SJCRH30 (cell line): ENCODE measurements around the gene FOLR1. TPM values are rescaled to one million over a fixed set of nuclear protein-coding genes. Genes with fewer than 3 reads are reported as not detected.
"Not testable (repeated sequence)": the region's sequence is repeated elsewhere in the genome, so short reads cannot be mapped to it uniquely, and the experiment has no call there.

Source experiments
- DNase-seq, 2 experiments: peaks; one replicate each; pipeline ENCODE4 v3.0.0-alpha.2; 2015 to 2020
- H3K27ac ChIP-seq: fragments of 250-450 bp; sonication (Bioruptor Pico); 2 replicates; pipeline ENCODE4 v1.5.1; 2020; ENCODE audit warnings: mild to moderate bottlenecking, moderate library complexity
- H3K27me3 ChIP-seq: fragments of 250-450 bp; sonication (Bioruptor Pico); 2 replicates; pipeline ENCODE4 v1.5.1; 2020; ENCODE audit warnings: mild to moderate bottlenecking, moderate library complexity
- H3K36me3 ChIP-seq: fragments of 250-450 bp; sonication (Bioruptor Pico); 2 replicates; pipeline ENCODE4 v1.5.1; 2020; ENCODE audit warnings: mild to moderate bottlenecking, moderate library complexity
- H3K4me1 ChIP-seq: fragments of 250-450 bp; sonication (Bioruptor Pico); 2 replicates; pipeline ENCODE4 v1.5.1; 2020; ENCODE audit warnings: mild to moderate bottlenecking, moderate library complexity
- H3K4me3 ChIP-seq: fragments of 250-450 bp; sonication (Bioruptor Pico); 2 replicates; pipeline ENCODE4 v1.5.1; 2020; ENCODE audit warnings: mild to moderate bottlenecking, moderate library complexity
- H3K9me3 ChIP-seq: fragments of 250-450 bp; sonication (Bioruptor Pico); replicated peaks from 2 replicates; pipeline ENCODE4 v1.5.1; 2020; ENCODE audit warnings: mild to moderate bottlenecking, moderate library complexity
- total RNA-seq: library from RNA; depleted of rRNA; stranded (reverse); fragments of >200 nt; shearing (Covaris generic); gene quantifications from 2 replicates; pipeline ENCODE4 v1.2.3, GENCODE V29; 2014

FOLR1 gene
- total RNA-seq, 1 experiment from 2014 or later = 0.77 TPM

- Histone ChIP-seq H3K9me3 (no peaks in the 10 kb centered on the region), H3K27ac (no peak overlapping the region), H3K4me1 (no peaks in the 10 kb centered on the region), H3K27me3 (peaks cover 5% of the 10 kb centered on the region; the same call in 1 of the 2 replicates), H3K36me3 (no peaks in the 10 kb centered on the region), H3K4me3 (no peak overlapping the region)
- DNase-seq = no peak
Measured at GRCh38 chr11:72173291-72173690, 18.6 kb upstream of the FOLR1 start.

- DNase-seq = no peak
- no peaks in the 10 kb centered on the region for H3K36me3 ChIP-seq
- peaks cover 5% of the 10 kb centered on the region; the same call in 1 of the 2 replicates for H3K27me3 ChIP-seq
- no peaks in the 10 kb centered on the region for H3K9me3 ChIP-seq
- H3K27ac ChIP-seq = no peak overlapping the region
- H3K4me1 ChIP-seq = no peaks in the 10 kb centered on the region
- no peak overlapping the region for H3K4me3 ChIP-seq
Measured at GRCh38 chr11:72174302-72175070, 17.5 kb upstream of the FOLR1 start.

GRCh38 chr11:72177656-72178055 lies 14.3 kb upstream of the FOLR1 start:
- Histone ChIP-seq H3K36me3 (no peaks in the 10 kb centered on the region), H3K4me1 (no peaks in the 10 kb centered on the region), H3K27ac (no peak overlapping the region), H3K9me3 (no peaks in the 10 kb centered on the region), H3K4me3 (no peak overlapping the region), H3K27me3 (no peaks in the 10 kb centered on the region)
- DNase-seq = no peak

- DNase-seq = no peak
- Histone ChIP-seq H3K27ac (no peak overlapping the region), H3K9me3 (no peaks in the 10 kb centered on the region), H3K36me3 (no peaks in the 10 kb centered on the region), H3K4me1 (no peaks in the 10 kb centered on the region), H3K27me3 (no peaks in the 10 kb centered on the region), H3K4me3 (no peak overlapping the region)
Measured at GRCh38 chr11:72179049-72179803, 12.7 kb upstream of the FOLR1 start.

- H3K27me3 ChIP-seq = no peaks in the 10 kb centered on the region
- H3K4me3 ChIP-seq = no peak overlapping the region
- no peaks in the 10 kb centered on the region for H3K9me3 ChIP-seq
- H3K4me1 ChIP-seq = no peaks in the 10 kb centered on the region
- H3K27ac ChIP-seq = no peak overlapping the region
- no peak for DNase-seq
- H3K36me3 ChIP-seq = no peaks in the 10 kb centered on the region
Measured at GRCh38 chr11:72179804-72180396, 12.0 kb upstream of the FOLR1 start.

- not testable (repeated sequence) for H3K36me3 ChIP-seq, H3K27ac ChIP-seq, H3K9me3 ChIP-seq, DNase-seq, H3K4me3 ChIP-seq, H3K4me1 ChIP-seq, H3K27me3 ChIP-seq
Measured at GRCh38 chr11:72180892-72181552, 10.9 kb upstream of the FOLR1 start.

GRCh38 chr11:72181553-72181958 lies 10.4 kb upstream of the FOLR1 start:
- H3K4me3 ChIP-seq, H3K4me1 ChIP-seq, H3K36me3 ChIP-seq, H3K9me3 ChIP-seq, H3K27me3 ChIP-seq, H3K27ac ChIP-seq: not testable (repeated sequence)
- peak in 1 of 2 experiments; percentile 12 for DNase-seq

GRCh38 chr11:72188267-72188666 lies 3.7 kb upstream of the FOLR1 start:
- Histone ChIP-seq H3K9me3 (no peaks in the 10 kb centered on the region), H3K27ac (no peak overlapping the region), H3K4me3 (no peak overlapping the region), H3K36me3 (no peaks in the 10 kb centered on the region), H3K27me3 (no peaks in the 10 kb centered on the region), H3K4me1 (peaks cover 8% of the 10 kb centered on the region; the same call in 1 of the 2 replicates)
- no peak for DNase-seq

GRCh38 chr11:72189455-72190250 lies 2.3 kb upstream of the FOLR1 start:
- H3K27me3 ChIP-seq = no peaks in the 10 kb centered on the region
- H3K9me3 ChIP-seq = no peaks in the 10 kb centered on the region
- H3K4me3 ChIP-seq = no peak overlapping the region
- no peaks in the 10 kb centered on the region for H3K36me3 ChIP-seq
- peaks cover 8% of the 10 kb centered on the region; the same call in 1 of the 2 replicates for H3K4me1 ChIP-seq
- DNase-seq = peak in 1 of 2 experiments; percentile 13
- H3K27ac ChIP-seq = no peak overlapping the region

- Histone ChIP-seq H3K4me1 (peaks cover 8% of the 10 kb centered on the region; the same call in 1 of the 2 replicates), H3K36me3 (no peaks in the 10 kb centered on the region), H3K4me3 (no peak overlapping the region), H3K9me3 (no peaks in the 10 kb centered on the region), H3K27me3 (no peaks in the 10 kb centered on the region), H3K27ac (no peak overlapping the region)
- peak in 1 of 2 experiments; percentile 18 for DNase-seq
Measured at GRCh38 chr11:72190631-72191071, 1.3 kb upstream of the FOLR1 start.

- no peak overlapping the region for H3K4me3 ChIP-seq
- no peak for DNase-seq
- H3K36me3 ChIP-seq = no peaks in the 10 kb centered on the region
- no peak overlapping the region for H3K27ac ChIP-seq
- H3K27me3 ChIP-seq = no peaks in the 10 kb centered on the region
- peaks cover 8% of the 10 kb centered on the region; the same call in 1 of the 2 replicates for H3K4me1 ChIP-seq
- H3K9me3 ChIP-seq = no peaks in the 10 kb centered on the region
Measured at GRCh38 chr11:72195518-72196270, 3.8 kb downstream of the FOLR1 start.

GRCh38 chr11:72201445-72201844 lies 9.5 kb downstream of the FOLR1 start:
- not testable (repeated sequence) for H3K4me1 ChIP-seq, H3K4me3 ChIP-seq, H3K27me3 ChIP-seq, H3K9me3 ChIP-seq, DNase-seq, H3K27ac ChIP-seq, H3K36me3 ChIP-seq

- no peaks in the 10 kb centered on the region for H3K27me3 ChIP-seq
- H3K9me3 ChIP-seq = no peaks in the 10 kb centered on the region
- H3K36me3 ChIP-seq = no peaks in the 10 kb centered on the region
- no peak for DNase-seq
- H3K4me3 ChIP-seq = no peak overlapping the region
- H3K27ac ChIP-seq = no peak overlapping the region
- no peaks in the 10 kb centered on the region for H3K4me1 ChIP-seq
Measured at GRCh38 chr11:72202571-72202970, 10.6 kb downstream of the FOLR1 start.
